K562 (cell line): ENCODE results near the gene SHB. TPM values are rescaled to one million over a fixed set of nuclear protein-coding genes. Genes with fewer than 3 reads are reported as not detected.
A peak's percentile ranks its signal among the peaks of the same experiment; 100 is the strongest.

Experiments
- ATF6 ChIP-seq: sonication (generic); formaldehyde crosslinking; IDR thresholded peaks from 2 replicates; pipeline ENCODE4 v1.4.0; 2020; ENCODE audit warnings: mild to moderate bottlenecking, missing genetic modification reagents
- BCL6 ChIP-seq: fragments of 250-450 bp; sonication (Bioruptor Pico); IDR thresholded peaks from 2 replicates; pipeline ENCODE4 v1.4.0; 2020
- BCOR ChIP-seq: fragments of 450-650 bp; IDR thresholded peaks from 2 replicates; pipeline ENCODE4 v1.6.1; 2016
- CXXC5 ChIP-seq: fragments of 250-450 bp; sonication (Bioruptor Pico); IDR thresholded peaks from 2 replicates; pipeline ENCODE4 v1.8.0; 2022; ENCODE audit warnings: inconsistent platforms, mild to moderate bottlenecking, moderate library complexity
- EWSR1 ChIP-seq: fragments of 450-650 bp; IDR thresholded peaks from 2 replicates; pipeline ENCODE4 v1.6.1; 2018; ENCODE audit warnings: borderline replicate concordance, mild to moderate bottlenecking, low read depth, moderate library complexity; ENCODE audit not compliant: partially characterized antibody
- HDAC8 ChIP-seq: fragments of 450-650 bp; IDR thresholded peaks from 2 replicates; pipeline ENCODE4 v1.6.1; 2016; ENCODE audit warnings: mild to moderate bottlenecking, missing genetic modification characterization, moderate library complexity, missing compliant biosample characterization
- IRF2 ChIP-seq: sonication (generic); formaldehyde crosslinking; IDR thresholded peaks from 2 replicates; pipeline ENCODE4 v1.8.1; 2022; ENCODE audit warnings: mild to moderate bottlenecking, missing genetic modification reagents
- KDM4B ChIP-seq, 2 experiments: fragments of 450-650 bp in 1 of 2; sonication (generic) in 1 of 2; IDR thresholded peaks; 2 replicates each; pipeline ENCODE4 v1.6.1; 2016 to 2017; ENCODE audit warnings: borderline replicate concordance in 2 of 2, antibody characterized with exemption in 1 of 2, low read depth in 1 of 2, mild to moderate bottlenecking in 1 of 2
- MEF2A ChIP-seq: IDR thresholded peaks from 2 replicates; pipeline ENCODE4 v1.6.1; 2011; ENCODE audit warnings: low read depth, mild to moderate bottlenecking, low read length, moderate library complexity; ENCODE audit not compliant: control insufficient read depth
- POLR2A ChIP-seq: fragments of 450-650 bp; conservative IDR thresholded peaks from 2 replicates; pipeline ENCODE4 v1.6.1; 2016
- SAP30 ChIP-seq: fragments of 200-600 bp; sonication (generic); IDR thresholded peaks from 2 replicates; pipeline ENCODE4 v1.6.1; 2012; ENCODE audit warnings: borderline replicate concordance, low read depth, mild to moderate bottlenecking, moderate library complexity, low read length, control low read depth, inconsistent platforms; ENCODE audit not compliant: insufficient read depth, poor library complexity, severe bottlenecking
- SMAD1 ChIP-seq: fragments of 150-350 bp; IDR thresholded peaks from 2 replicates; pipeline ENCODE4 v1.6.1; 2014; ENCODE audit warnings: low read length, low read depth; ENCODE audit not compliant: partially characterized antibody
- TAF7 ChIP-seq: fragments of 450-650 bp; IDR thresholded peaks from 2 replicates; pipeline ENCODE4 v1.6.1; 2016; ENCODE audit warnings: missing genetic modification characterization, missing compliant biosample characterization
- ZKSCAN1 ChIP-seq: fragments of 150-350 bp; IDR thresholded peaks from 2 replicates; pipeline ENCODE4 v1.6.1; 2016; ENCODE audit warnings: low read depth, low read length
- ZKSCAN8 ChIP-seq: fragments of 200-800 bp; sonication (Bioruptor generic); IDR thresholded peaks from 2 replicates; pipeline ENCODE4 v1.6.1; 2016; ENCODE audit warnings: missing genetic modification characterization, missing compliant biosample characterization
- ZNF124 ChIP-seq: sonication (generic); formaldehyde crosslinking; IDR thresholded peaks from 2 replicates; pipeline ENCODE4 v1.8.1; 2022; ENCODE audit warnings: missing genetic modification reagents
- polyA plus RNA-seq, 8 experiments: library from polyadenylated mRNA; depleted of rRNA in 4 of 8; stranded (reverse) in 5 of 8; unstranded in 3 of 8; fragments of >200 nt; fragmentation: Nextera tagmentation in 2 of 8; fragmentation: Illumina TruSeq in 1 of 8; extraction: Ambion mirVana in 2 of 8; extraction: Trizol in 1 of 8; gene quantifications; 2 replicates each; pipeline versions ENCODE4 v1.2.1 to v1.2.3, GENCODE V29; 2011 to 2014; ENCODE audit warnings: inconsistent platforms in 1 of 8, missing spikeins in 1 of 8
- total RNA-seq, 7 experiments: library from RNA; depleted of rRNA in 6 of 7; stranded (reverse); fragments of >200 nt in 6 of 7; fragmentation: Illumina TruSeq in 2 of 7; extraction: Trizol in 2 of 7; gene quantifications; 2 replicates each; pipeline versions ENCODE4 v1.2.1 to v1.2.3, GENCODE V29; 2011 to 2021; ENCODE audit warnings: low replicate concordance in 1 of 7
- TF ChIP-seq, protein P1 (sequence below): sonication (generic); formaldehyde crosslinking; IDR thresholded peaks from 2 replicates; pipeline ENCODE4 v1.8.0; 2023; ENCODE audit warnings: mild to moderate bottlenecking, missing genetic modification reagents
- TF ChIP-seq, protein P2 (sequence below): fragments of 450-650 bp; IDR thresholded peaks from 2 replicates; pipeline ENCODE4 v1.6.1; 2016; ENCODE audit warnings: borderline replicate concordance
- TF ChIP-seq, protein P3 (sequence below): fragments of 450-650 bp; IDR thresholded peaks from 2 replicates; pipeline ENCODE4 v1.6.1; 2017; ENCODE audit warnings: mild to moderate bottlenecking, moderate library complexity

Gene SHB
- total and polyA plus RNA-seq, 9 of the 15 experiments (the other 6 are each of a cell fraction or from before 2014, with no cell fraction given): 0.78 to 16.0 (median 5.3) TPM

GRCh38 chr9:38039090-38039906 is 29.7 kb downstream of the SHB start (continued):
- TF ChIP-seq, protein P1, sequence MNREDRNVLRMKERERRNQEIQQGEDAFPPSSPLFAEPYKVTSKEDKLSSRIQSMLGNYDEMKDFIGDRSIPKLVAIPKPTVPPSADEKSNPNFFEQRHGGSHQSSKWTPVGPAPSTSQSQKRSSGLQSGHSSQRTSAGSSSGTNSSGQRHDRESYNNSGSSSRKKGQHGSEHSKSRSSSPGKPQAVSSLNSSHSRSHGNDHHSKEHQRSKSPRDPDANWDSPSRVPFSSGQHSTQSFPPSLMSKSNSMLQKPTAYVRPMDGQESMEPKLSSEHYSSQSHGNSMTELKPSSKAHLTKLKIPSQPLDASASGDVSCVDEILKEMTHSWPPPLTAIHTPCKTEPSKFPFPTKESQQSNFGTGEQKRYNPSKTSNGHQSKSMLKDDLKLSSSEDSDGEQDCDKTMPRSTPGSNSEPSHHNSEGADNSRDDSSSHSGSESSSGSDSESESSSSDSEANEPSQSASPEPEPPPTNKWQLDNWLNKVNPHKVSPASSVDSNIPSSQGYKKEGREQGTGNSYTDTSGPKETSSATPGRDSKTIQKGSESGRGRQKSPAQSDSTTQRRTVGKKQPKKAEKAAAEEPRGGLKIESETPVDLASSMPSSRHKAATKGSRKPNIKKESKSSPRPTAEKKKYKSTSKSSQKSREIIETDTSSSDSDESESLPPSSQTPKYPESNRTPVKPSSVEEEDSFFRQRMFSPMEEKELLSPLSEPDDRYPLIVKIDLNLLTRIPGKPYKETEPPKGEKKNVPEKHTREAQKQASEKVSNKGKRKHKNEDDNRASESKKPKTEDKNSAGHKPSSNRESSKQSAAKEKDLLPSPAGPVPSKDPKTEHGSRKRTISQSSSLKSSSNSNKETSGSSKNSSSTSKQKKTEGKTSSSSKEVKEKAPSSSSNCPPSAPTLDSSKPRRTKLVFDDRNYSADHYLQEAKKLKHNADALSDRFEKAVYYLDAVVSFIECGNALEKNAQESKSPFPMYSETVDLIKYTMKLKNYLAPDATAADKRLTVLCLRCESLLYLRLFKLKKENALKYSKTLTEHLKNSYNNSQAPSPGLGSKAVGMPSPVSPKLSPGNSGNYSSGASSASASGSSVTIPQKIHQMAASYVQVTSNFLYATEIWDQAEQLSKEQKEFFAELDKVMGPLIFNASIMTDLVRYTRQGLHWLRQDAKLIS (CRISPR knock-in tag): no peak
- no peak for TF ChIP-seq SAP30
- TF ChIP-seq KDM4B (IDR thresholded peaks at IDR 0.05; ENCODE audit: borderline replicate concordance in 2 of 2, low read depth in 1 of 2): no peak
- TF ChIP-seq SMAD1: no peak
- TF ChIP-seq, protein P2, sequence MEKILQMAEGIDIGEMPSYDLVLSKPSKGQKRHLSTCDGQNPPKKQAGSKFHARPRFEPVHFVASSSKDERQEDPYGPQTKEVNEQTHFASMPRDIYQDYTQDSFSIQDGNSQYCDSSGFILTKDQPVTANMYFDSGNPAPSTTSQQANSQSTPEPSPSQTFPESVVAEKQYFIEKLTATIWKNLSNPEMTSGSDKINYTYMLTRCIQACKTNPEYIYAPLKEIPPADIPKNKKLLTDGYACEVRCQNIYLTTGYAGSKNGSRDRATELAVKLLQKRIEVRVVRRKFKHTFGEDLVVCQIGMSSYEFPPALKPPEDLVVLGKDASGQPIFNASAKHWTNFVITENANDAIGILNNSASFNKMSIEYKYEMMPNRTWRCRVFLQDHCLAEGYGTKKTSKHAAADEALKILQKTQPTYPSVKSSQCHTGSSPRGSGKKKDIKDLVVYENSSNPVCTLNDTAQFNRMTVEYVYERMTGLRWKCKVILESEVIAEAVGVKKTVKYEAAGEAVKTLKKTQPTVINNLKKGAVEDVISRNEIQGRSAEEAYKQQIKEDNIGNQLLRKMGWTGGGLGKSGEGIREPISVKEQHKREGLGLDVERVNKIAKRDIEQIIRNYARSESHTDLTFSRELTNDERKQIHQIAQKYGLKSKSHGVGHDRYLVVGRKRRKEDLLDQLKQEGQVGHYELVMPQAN: no peak
- peak; percentile 83 for TF ChIP-seq HDAC8 (tag)
- no peak for TF ChIP-seq BCOR
- peak; percentile 43; the same call in 1 of the 2 replicates for TF ChIP-seq TAF7 (tag)
- no peak for TF ChIP-seq ZKSCAN1
- no peak for TF ChIP-seq MEF2A
- peak; percentile 74; the same call in 1 of the 2 replicates for TF ChIP-seq BCL6 (CRISPR knock-in tag)
- TF ChIP-seq ATF6: no peak
- 0 out of 2 replicates have a peak, but pooled peaks have one; percentile 39 for TF ChIP-seq POLR2A
- TF ChIP-seq, protein P3, sequence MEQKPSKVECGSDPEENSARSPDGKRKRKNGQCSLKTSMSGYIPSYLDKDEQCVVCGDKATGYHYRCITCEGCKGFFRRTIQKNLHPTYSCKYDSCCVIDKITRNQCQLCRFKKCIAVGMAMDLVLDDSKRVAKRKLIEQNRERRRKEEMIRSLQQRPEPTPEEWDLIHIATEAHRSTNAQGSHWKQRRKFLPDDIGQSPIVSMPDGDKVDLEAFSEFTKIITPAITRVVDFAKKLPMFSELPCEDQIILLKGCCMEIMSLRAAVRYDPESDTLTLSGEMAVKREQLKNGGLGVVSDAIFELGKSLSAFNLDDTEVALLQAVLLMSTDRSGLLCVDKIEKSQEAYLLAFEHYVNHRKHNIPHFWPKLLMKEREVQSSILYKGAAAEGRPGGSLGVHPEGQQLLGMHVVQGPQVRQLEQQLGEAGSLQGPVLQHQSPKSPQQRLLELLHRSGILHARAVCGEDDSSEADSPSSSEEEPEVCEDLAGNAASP: no peak
- no peak for TF ChIP-seq ZKSCAN8 (CRISPR knock-in tag)
- peak; percentile 66 for TF ChIP-seq CXXC5 (CRISPR knock-in tag)
- no peak for TF ChIP-seq ZNF124
- no peak for TF ChIP-seq IRF2 (CRISPR knock-in tag)
- no peak for TF ChIP-seq EWSR1
